PC-9 (cell line): ENCODE measurements around the gene PNMA1. TPM values are rescaled to one million over a fixed set of nuclear protein-coding genes. Genes with fewer than 3 reads are reported as not detected.

Source experiments
- BruUV-seq: library from RNA; stranded (reverse); fragments of 400-500 nt; replicated peaks from 2 replicates; lab custom pipeline; 2021; lab: Mats Ljungman, UMichigan
- CTCF ChIA-PET: fragments of 300-600 bp; sonication (Branson Sonifier 250); formaldehyde crosslinking; loops from one replicate; lab custom pipeline; 2022; ENCODE audit warnings: antibody characterized with exemption; lab: Charles Lee
- POLR2A ChIA-PET: fragments of 300-600 bp; sonication (Branson Sonifier 250); formaldehyde crosslinking; loops from one replicate; lab custom pipeline; 2022; ENCODE audit warnings: antibody characterized with exemption; ENCODE audit not compliant: unreplicated experiment; lab: Charles Lee
- DNase-seq, 2 experiments: peaks; one replicate each; pipeline versions ENCODE4 v3.0.0 to v3.0.0-alpha.2; 2015 to 2022; ENCODE audit warnings: mixed read lengths in 1 of 2
- H2AFZ ChIP-seq: fragments of 200-600 bp; sonication (generic); 2 replicates; pipeline ENCODE4 v1.8.1; 2017; ENCODE audit warnings: antibody characterized with exemption
- H3F3A ChIP-seq: fragments of 200-600 bp; sonication (generic); 2 replicates; pipeline ENCODE4 v1.8.1; 2017; ENCODE audit warnings: antibody characterized with exemption, mild to moderate bottlenecking, low read depth; ENCODE audit not compliant: insufficient read depth
- H3K27ac ChIP-seq: fragments of 200-600 bp; sonication (generic); 2 replicates; pipeline ENCODE4 v1.6.1; 2016; ENCODE audit warnings: mixed run types
- H3K27me3 ChIP-seq: fragments of 200-600 bp; sonication (generic); 2 replicates; pipeline ENCODE4 v1.6.1; 2016; ENCODE audit warnings: low read depth, mixed run types; ENCODE audit not compliant: insufficient read depth
- H3K36me3 ChIP-seq: fragments of 200-600 bp; sonication (generic); 2 replicates; pipeline ENCODE4 v1.6.1; 2016; ENCODE audit warnings: low read depth, mixed run types
- H3K4me1 ChIP-seq: fragments of 200-600 bp; sonication (generic); replicated peaks from 2 replicates; pipeline ENCODE4 v1.6.1; 2016; ENCODE audit warnings: mixed run types; ENCODE audit not compliant: insufficient read depth
- H3K4me2 ChIP-seq: fragments of 200-600 bp; sonication (generic); 2 replicates; pipeline ENCODE4 v1.6.1; 2017; ENCODE audit warnings: mixed run types
- H3K4me3 ChIP-seq: fragments of 200-600 bp; sonication (generic); 2 replicates; pipeline ENCODE4 v1.6.1; 2016; ENCODE audit warnings: mixed run types
- H3K79me2 ChIP-seq: fragments of 200-600 bp; sonication (generic); 2 replicates; pipeline ENCODE4 v1.6.1; 2017; ENCODE audit warnings: low read depth, mixed run types
- H3K9me2 ChIP-seq: fragments of 200-600 bp; sonication (generic); 2 replicates; pipeline ENCODE4 v1.8.1; 2017; ENCODE audit warnings: mild to moderate bottlenecking; ENCODE audit not compliant: insufficient read depth
- H3K9me3 ChIP-seq: fragments of 200-600 bp; sonication (generic); 2 replicates; pipeline ENCODE4 v1.8.1; 2016; ENCODE audit warnings: low read depth; ENCODE audit not compliant: insufficient read depth
- H4K20me1 ChIP-seq: fragments of 200-600 bp; sonication (generic); 2 replicates; pipeline ENCODE4 v1.8.1; 2017; ENCODE audit not compliant: insufficient read depth
- EZH2 ChIP-seq: fragments of 200-600 bp; sonication (generic); IDR thresholded peaks from 2 replicates; pipeline ENCODE4 v1.8.0; 2017; ENCODE audit warnings: antibody characterized with exemption, low read depth
- intact Hi-C: fragments of 100-400 bp; cut with micrococcal nuclease; formaldehyde crosslinking; loops from one replicate; pipeline ENCODE4 v1.10.0; 2022; ENCODE audit not compliant: unreplicated experiment
- total RNA-seq: library from RNA; stranded (reverse); gene quantifications from 2 replicates; pipeline ENCODE4 v1.2.3, GENCODE V29; 2021
- TF ChIP-seq, protein P1 (sequence below): fragments of 200-600 bp; sonication (generic); conservative IDR thresholded peaks from 2 replicates; pipeline ENCODE4 v1.6.1; 2017; ENCODE audit warnings: mixed run types, antibody characterized with exemption, mild to moderate bottlenecking, moderate library complexity

PNMA1 gene
- total RNA-seq, 1 experiment from 2014 or later = 13.6 TPM

GRCh38 chr14:73728717-73729330 lies 14.6 kb upstream of the PNMA1 start:
- Histone ChIP-seq H3K36me3 (peaks cover 12% of the 10 kb centered on the region; the same call in 1 of the 2 replicates), H4K20me1 (no peaks in the 10 kb centered on the region; the same call in 1 of the 2 replicates), H3F3A (peaks cover 39% of the 10 kb centered on the region), H2AFZ (no peak overlapping the region), H3K4me3 (no peak overlapping the region), H3K4me1 (peaks cover 56% of the 10 kb centered on the region), H3K27ac (0 out of 2 replicates have a peak overlapping the region, but pooled peaks have one; percentile 30), H3K9me3 (no peaks in the 10 kb centered on the region), H3K9me2 (no peaks in the 10 kb centered on the region), H3K27me3 (no peaks in the 10 kb centered on the region), H3K4me2 (peak overlapping the region; percentile 58), H3K79me2 (peaks cover 22% of the 10 kb centered on the region; the same call in 1 of the 2 replicates)
- POLR2A ChIA-PET = interaction anchor here (0.6 to 0.7 kb wide), 6 partner anchors 12 to 684 kb away, joined by 3 to 18 read pairs (median 4); partner anchors contain the start of gene ZNF410
- CTCF ChIA-PET = interaction anchor here (0.6 to 1.5 kb wide), 13 partner anchors 12 to 319 kb away, joined by 3 to 12 read pairs (median 3); no protein-coding TSS in a partner anchor
- peak; percentile 66 to 87 for DNase-seq
- TF ChIP-seq, protein P1, sequence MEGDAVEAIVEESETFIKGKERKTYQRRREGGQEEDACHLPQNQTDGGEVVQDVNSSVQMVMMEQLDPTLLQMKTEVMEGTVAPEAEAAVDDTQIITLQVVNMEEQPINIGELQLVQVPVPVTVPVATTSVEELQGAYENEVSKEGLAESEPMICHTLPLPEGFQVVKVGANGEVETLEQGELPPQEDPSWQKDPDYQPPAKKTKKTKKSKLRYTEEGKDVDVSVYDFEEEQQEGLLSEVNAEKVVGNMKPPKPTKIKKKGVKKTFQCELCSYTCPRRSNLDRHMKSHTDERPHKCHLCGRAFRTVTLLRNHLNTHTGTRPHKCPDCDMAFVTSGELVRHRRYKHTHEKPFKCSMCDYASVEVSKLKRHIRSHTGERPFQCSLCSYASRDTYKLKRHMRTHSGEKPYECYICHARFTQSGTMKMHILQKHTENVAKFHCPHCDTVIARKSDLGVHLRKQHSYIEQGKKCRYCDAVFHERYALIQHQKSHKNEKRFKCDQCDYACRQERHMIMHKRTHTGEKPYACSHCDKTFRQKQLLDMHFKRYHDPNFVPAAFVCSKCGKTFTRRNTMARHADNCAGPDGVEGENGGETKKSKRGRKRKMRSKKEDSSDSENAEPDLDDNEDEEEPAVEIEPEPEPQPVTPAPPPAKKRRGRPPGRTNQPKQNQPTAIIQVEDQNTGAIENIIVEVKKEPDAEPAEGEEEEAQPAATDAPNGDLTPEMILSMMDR = peak; percentile 94
- no peak for TF ChIP-seq EZH2
- intact Hi-C loops = loop anchor here (1.0 to 10.0 kb wide), 4 partner anchors 30 to 306 kb away; no protein-coding TSS in a partner anchor
- no TSS peak for BruUV-seq

- DNase-seq = no peak
- CTCF ChIA-PET = interaction anchor here (1.1 kb wide), 1 partner anchor 96 kb away, joined by 3 read pairs; no protein-coding TSS in a partner anchor
- H3K4me1 ChIP-seq = peaks cover 68% of the 10 kb centered on the region
- H3F3A ChIP-seq = peaks cover 54% of the 10 kb centered on the region
- no TSS peak for BruUV-seq
- intact Hi-C loops = loop anchor here (10.0 kb wide), 1 partner anchor 308 kb away; no protein-coding TSS in a partner anchor
- H3K79me2 ChIP-seq = peaks cover 30% of the 10 kb centered on the region
- H3K36me3 ChIP-seq = peaks cover 16% of the 10 kb centered on the region
- H2AFZ ChIP-seq = no peak overlapping the region
- H3K4me2 ChIP-seq = no peak overlapping the region
- no peak overlapping the region for H3K27ac ChIP-seq
- TF ChIP-seq, protein P1 = no peak
- no peak for TF ChIP-seq EZH2
- no peaks in the 10 kb centered on the region; the same call in 1 of the 2 replicates for H4K20me1 ChIP-seq
- H3K9me3 ChIP-seq = no peaks in the 10 kb centered on the region
- H3K27me3 ChIP-seq = no peaks in the 10 kb centered on the region
- POLR2A ChIA-PET = interaction anchor here (0.6 kb wide), 1 partner anchor 10 kb away, joined by 6 read pairs; no protein-coding TSS in a partner anchor
- no peaks in the 10 kb centered on the region for H3K9me2 ChIP-seq
- H3K4me3 ChIP-seq = no peak overlapping the region
These were observed 13.0 kb upstream of the PNMA1 start for GRCh38 chr14:73727166-73727565.

DNA sequence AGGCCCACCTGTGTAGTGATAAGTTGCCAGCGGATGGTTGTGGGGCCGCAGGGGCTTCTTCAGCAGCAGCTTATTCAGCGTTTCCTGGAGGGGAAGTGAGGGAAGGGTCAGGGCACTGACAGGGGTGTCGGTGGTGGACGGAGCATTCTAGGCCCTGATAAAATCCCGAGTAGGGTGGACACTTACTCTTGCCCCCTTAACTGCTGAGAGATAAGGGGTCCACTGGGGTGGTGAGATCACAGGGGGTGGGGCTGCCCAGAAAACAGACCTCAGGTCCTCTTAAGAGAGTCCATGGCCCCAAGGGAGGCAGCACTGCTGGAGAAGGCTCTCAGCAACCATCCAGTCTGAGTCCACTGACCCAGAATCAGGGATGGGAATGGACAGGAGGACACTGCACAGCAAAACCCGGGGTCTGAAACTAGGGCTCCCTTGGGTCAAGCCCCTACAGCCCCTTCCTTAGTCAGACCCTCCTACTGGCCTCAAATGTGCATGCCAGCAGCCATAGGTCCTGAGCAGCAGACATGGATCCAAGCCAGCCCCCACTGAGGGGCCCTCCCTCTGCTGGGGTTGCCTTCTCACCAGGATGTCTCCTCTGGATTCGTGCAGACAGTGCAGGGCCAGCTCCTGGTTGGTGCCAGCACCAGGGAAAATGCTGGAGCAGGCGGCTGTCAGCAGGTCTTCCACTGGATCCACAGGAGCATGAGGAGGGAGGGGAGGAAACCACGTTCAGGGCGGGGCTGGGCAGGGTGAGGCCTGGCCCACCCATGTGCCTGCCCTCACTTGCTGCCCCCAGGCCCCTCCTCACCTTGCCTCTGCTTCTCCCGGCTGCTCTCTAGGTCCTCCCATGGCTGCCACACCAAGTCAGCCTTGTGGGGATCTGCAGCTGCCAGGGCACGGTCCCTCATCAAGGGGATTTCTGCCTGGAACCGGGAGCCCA lies 12.1 kb upstream of the PNMA1 start:
- H3K9me2 ChIP-seq = no peaks in the 10 kb centered on the region
- H3K4me1 ChIP-seq = peaks cover 68% of the 10 kb centered on the region
- H3K36me3 ChIP-seq = peaks cover 25% of the 10 kb centered on the region
- peak overlapping the region; percentile 68; the same call in 1 of the 2 replicates for H3K4me2 ChIP-seq
- no peaks in the 10 kb centered on the region for H3K27me3 ChIP-seq
- intact Hi-C loops = loop anchor here (10.0 kb wide), 1 partner anchor 309 kb away; no protein-coding TSS in a partner anchor
- H4K20me1 ChIP-seq = no peaks in the 10 kb centered on the region; the same call in 1 of the 2 replicates
- BruUV-seq = no TSS peak
- no peak for DNase-seq
- H3K9me3 ChIP-seq = no peaks in the 10 kb centered on the region
- H3K4me3 ChIP-seq = no peak overlapping the region
- peaks cover 62% of the 10 kb centered on the region for H3F3A ChIP-seq
- H3K79me2 ChIP-seq = peaks cover 33% of the 10 kb centered on the region
- ChIA-PET CTCF (interaction anchor here (0.6 kb wide), 1 partner anchor 568 kb away, joined by 3 read pairs; no protein-coding TSS in a partner anchor), POLR2A (interaction anchor here (0.6 kb wide), 1 partner anchor 33 kb away, joined by 4 read pairs; no protein-coding TSS in a partner anchor)
- no peak for TF ChIP-seq EZH2
- TF ChIP-seq, protein P1 = no peak
- H2AFZ ChIP-seq = no peak overlapping the region
- peak overlapping the region; percentile 88 for H3K27ac ChIP-seq
